ENCODE data around the gene CNN1.
A peak's percentile ranks its signal among the peaks of the same experiment; 100 is the strongest.

The CNN1 gene

DNA sequence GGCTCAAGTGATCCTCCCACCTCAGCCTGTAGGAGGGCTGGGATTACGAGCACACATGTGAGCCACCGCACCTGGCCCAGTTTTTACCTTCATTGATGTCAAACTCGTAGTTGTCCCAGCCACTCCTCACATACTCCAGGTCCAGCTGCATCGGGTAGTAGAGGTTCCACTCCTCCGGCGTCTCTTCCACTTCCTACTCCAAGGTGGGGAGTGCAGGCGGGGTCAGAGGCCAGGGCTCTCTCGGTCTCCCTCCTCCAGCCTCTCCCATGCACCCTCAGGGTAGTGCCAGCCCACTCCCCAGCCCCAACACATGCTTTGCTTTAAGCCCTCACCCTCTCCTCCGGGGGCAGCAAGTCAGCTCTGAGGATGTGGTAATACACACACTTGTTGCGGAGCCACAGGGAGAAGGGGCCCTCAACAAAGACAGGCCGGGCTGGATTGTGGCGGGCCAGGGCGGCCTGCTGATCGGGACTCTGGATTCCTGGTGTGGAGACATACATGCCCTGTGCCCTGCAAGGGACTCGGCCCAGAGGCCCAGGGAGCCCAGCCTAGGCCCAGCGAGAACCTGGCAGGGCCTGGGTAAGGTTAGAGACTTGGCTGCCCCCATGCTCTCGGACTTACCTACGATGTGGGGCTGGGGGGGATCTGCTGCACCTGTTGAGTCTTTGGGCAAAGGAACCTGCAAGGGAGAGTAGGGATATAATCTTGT, 31.1 kb upstream of the CNN1 start:
- ChIA-PET POLR2A (interaction anchor here (0.6 to 1.1 kb wide), 2 partner anchors 31 to 126 kb away, joined by 3 read pairs; no protein-coding TSS in a partner anchor), CTCF (no interaction called here)
- TF ChIP-seq LEF1 (IDR thresholded peaks at IDR 0.05; ENCODE audit: borderline replicate concordance), result no peak
- no peak for TF ChIP-seq HDGF (IDR thresholded peaks at IDR 0.05; ENCODE audit: borderline replicate concordance)
- TF ChIP-seq TARDBP (IDR thresholded peaks at IDR 0.05), result no peak
- no peak for TF ChIP-seq FOXK2 (IDR thresholded peaks at IDR 0.05)
- TF ChIP-seq BHLHE40 (IDR thresholded peaks at IDR 0.05; ENCODE audit: borderline replicate concordance), result no peak
- TF ChIP-seq ARNT (IDR thresholded peaks at IDR 0.05), result no peak
- no peak for DNase-seq (ENCODE audit: extremely low spot score)

DNA sequence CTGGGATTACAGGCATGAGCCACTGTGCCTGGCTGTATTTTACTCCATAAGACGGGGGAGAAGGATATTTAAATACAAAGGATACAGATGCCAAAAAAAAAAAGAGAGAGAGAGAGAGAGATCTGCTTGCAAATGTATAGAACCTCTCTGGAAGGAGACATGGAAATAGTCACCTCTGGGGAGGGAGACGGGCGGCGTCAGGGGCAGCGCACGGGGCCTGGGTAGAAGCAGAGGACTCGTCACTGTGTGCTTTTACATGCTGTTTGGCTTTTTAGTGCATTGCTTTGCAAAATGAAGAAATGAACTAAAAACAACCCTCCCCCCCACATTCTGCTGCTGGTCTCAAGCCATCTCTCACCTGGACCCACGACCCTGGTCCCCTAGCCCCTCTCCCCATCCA, 28.2 kb upstream of the CNN1 start:
- POLR2A ChIA-PET, result no interaction called here
- CTCF ChIA-PET, result no interaction called here

GRCh38 chr19:11513946-11514345, 24.7 kb upstream of the CNN1 start:
- CTCF ChIA-PET, result no interaction called here
- no peak for TF ChIP-seq ELF4 (IDR thresholded peaks at IDR 0.05)
- POLR2A ChIA-PET, result no interaction called here
- DNase-seq (ENCODE audit: extremely low spot score), result no peak

More for the DNA sequence above, 28.2 kb upstream of the CNN1 start:
- TF ChIP-seq BHLHE40 (IDR thresholded peaks at IDR 0.05; ENCODE audit: borderline replicate concordance) (no peak), NFRKB (IDR thresholded peaks at IDR 0.05) (no peak), ARNT (IDR thresholded peaks at IDR 0.05) (no peak)
- no peak for DNase-seq (ENCODE audit: extremely low spot score)

DNA sequence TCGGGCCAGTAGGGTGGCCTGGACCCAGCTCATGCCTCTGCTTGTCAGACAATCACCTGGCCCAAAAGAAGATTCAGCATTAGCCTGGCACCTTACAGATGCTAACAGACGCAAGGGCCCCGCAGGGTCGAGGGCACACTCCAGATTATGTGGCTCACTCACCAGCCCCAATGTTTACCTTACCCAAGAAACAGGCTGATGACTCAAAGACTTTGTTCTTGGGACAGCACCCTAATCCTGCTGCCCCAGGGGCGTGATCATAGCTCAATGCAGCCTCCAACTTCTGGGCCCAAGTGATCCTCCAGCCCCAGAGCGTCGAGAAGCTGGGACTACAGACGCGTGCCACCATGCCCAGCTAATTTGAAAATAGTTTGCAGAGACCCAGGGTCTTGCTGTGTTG, 19.5 kb upstream of the CNN1 start:
- CTCF ChIA-PET, result no interaction called here
- POLR2A ChIA-PET, result interaction anchor here (1.6 to 1.9 kb wide), 2 partner anchors 10 to 40 kb away, joined by 6 to 7 read pairs; partner anchors contain the start of genes ECSIT and ELOF1

DNA sequence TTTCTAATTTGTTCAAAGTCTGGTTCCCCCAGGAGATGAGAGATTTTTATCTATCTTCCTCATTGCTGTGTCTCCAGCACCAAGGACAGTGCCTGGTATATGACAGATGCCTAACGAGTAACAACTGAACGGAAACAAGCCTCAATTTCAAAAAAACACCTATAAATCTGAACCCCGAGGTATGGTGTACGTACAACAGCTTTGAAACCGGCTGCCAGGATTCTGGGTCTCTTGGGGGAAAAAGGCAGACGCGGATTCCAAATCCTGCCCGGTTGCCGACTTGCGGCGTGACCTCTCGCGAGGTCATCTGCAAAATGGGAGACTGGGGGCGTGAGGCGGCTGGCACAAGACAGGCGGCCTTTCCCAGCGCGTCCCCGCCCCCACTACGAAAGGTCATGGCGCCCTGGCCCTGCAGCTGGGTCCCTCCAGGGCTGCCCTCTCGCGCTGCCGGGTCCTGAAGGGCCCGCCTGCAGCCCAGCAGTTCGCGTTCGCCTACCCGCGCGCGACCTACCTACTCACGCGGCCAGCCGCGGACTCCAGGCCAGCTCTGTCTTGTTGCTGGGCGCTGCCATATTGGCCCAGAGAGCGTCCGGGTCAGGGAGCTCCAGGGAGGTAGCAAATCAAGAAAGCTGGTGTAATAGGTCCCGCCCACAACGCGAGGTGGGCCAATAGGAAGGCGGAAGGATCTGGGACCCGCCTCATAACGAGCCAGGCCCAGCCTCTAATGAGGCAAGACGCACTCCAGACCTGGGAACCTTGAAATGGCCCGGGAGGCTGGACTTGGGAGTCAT, 9.9 kb upstream of the CNN1 start, which contains the start of gene ECSIT:
Gene ECSIT, minus strand, starts transcription at position 584 of the 791 bp plus-strand sequence. CDS start 9,964 bp downstream, outside the sequence.
- peak; percentile 94 for DNase-seq (ENCODE audit: extremely low spot score)
- TF ChIP-seq TARDBP (IDR thresholded peaks at IDR 0.05) (no peak), FOXK2 (IDR thresholded peaks at IDR 0.05) (peak; percentile 63; the same call in 1 of the 2 replicates), NFRKB (IDR thresholded peaks at IDR 0.05) (peak; percentile 47; the same call in 1 of the 2 replicates), SUZ12 (IDR thresholded peaks at IDR 0.05) (no peak), L3MBTL2 (conservative IDR thresholded peaks at IDR 0.05) (no peak), ZNF384 (IDR thresholded peaks at IDR 0.05) (no peak)
- TF ChIP-seq, protein P1, sequence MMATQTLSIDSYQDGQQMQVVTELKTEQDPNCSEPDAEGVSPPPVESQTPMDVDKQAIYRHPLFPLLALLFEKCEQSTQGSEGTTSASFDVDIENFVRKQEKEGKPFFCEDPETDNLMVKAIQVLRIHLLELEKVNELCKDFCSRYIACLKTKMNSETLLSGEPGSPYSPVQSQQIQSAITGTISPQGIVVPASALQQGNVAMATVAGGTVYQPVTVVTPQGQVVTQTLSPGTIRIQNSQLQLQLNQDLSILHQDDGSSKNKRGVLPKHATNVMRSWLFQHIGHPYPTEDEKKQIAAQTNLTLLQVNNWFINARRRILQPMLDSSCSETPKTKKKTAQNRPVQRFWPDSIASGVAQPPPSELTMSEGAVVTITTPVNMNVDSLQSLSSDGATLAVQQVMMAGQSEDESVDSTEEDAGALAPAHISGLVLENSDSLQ (IDR thresholded peaks at IDR 0.05), result no peak
- ChIA-PET CTCF (interaction anchor here (0.6 to 0.8 kb wide), 2 partner anchors 23 to 993 kb away, joined by 3 to 6 read pairs; no protein-coding TSS in a partner anchor), POLR2A (interaction anchor here (0.6 to 1.8 kb wide), 7 partner anchors 10 to 154 kb away, joined by 3 to 13 read pairs (median 4); partner anchors contain the start of genes ELOF1 and ZNF653)

More for the DNA sequence above, 19.5 kb upstream of the CNN1 start:
- DNase-seq (ENCODE audit: extremely low spot score), result no peak
- TF ChIP-seq L3MBTL2 (conservative IDR thresholded peaks at IDR 0.05) (no peak), TARDBP (IDR thresholded peaks at IDR 0.05) (no peak), HDGF (IDR thresholded peaks at IDR 0.05; ENCODE audit: borderline replicate concordance) (no peak), FOXM1 (IDR thresholded peaks at IDR 0.05; ENCODE audit: borderline replicate concordance) (no peak), SUZ12 (IDR thresholded peaks at IDR 0.05) (no peak), BHLHE40 (IDR thresholded peaks at IDR 0.05; ENCODE audit: borderline replicate concordance) (no peak), SP1 (IDR thresholded peaks at IDR 0.05) (no peak), ARNT (IDR thresholded peaks at IDR 0.05) (no peak), NFRKB (IDR thresholded peaks at IDR 0.05) (no peak), ZNF384 (IDR thresholded peaks at IDR 0.05) (no peak), FOXK2 (IDR thresholded peaks at IDR 0.05) (no peak), FOXA1 (IDR thresholded peaks at IDR 0.05) (no peak), ELF4 (IDR thresholded peaks at IDR 0.05) (no peak), CTBP1 (IDR thresholded peaks at IDR 0.05; ENCODE audit: borderline replicate concordance) (no peak), LEF1 (IDR thresholded peaks at IDR 0.05; ENCODE audit: borderline replicate concordance) (no peak)
- TF ChIP-seq, protein P1 (IDR thresholded peaks at IDR 0.05), result no peak

- peak; percentile 37 for DNase-seq (ENCODE audit: extremely low spot score)
- CTCF ChIA-PET, result no interaction called here
- TF ChIP-seq SUZ12 (IDR thresholded peaks at IDR 0.05) (no peak), L3MBTL2 (conservative IDR thresholded peaks at IDR 0.05) (peak; percentile 87)
- POLR2A ChIA-PET, result interaction anchor here (0.6 to 0.8 kb wide), 2 partner anchors 18 to 25 kb away, joined by 3 read pairs; no protein-coding TSS in a partner anchor
Measured at GRCh38 chr19:11530432-11530831, 8.2 kb upstream of the CNN1 start.

DNA sequence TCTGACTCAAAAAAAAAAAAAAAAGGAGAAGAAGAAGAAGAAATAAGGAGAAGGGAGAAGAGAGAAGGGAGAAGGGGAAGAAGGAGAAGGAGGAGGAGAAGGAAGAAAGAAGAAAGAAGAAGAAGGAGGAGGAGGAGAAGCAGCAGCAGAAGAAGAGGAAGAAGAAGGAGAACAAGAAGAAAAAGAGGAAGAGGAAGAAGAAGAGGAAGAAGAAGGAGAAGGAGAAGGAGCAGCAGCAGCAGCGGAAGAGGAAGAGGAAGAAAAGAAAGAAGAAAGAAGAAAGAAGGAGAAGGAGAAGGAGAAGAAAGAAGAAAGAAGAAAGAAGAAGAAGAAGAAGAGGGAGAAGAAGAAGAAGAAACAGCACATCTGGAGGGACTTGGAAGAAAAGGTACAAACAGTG, 4.1 kb upstream of the CNN1 start:
- ChIA-PET POLR2A (no interaction called here), CTCF (no interaction called here)
- DNase-seq (ENCODE audit: extremely low spot score), result no peak
- TF ChIP-seq, protein P1 (IDR thresholded peaks at IDR 0.05), result no peak
- TF ChIP-seq SP1 (IDR thresholded peaks at IDR 0.05), result no peak
- no peak for TF ChIP-seq L3MBTL2 (conservative IDR thresholded peaks at IDR 0.05)
- TF ChIP-seq BHLHE40 (IDR thresholded peaks at IDR 0.05; ENCODE audit: borderline replicate concordance), result no peak
- TF ChIP-seq ZNF384 (IDR thresholded peaks at IDR 0.05), result no peak
- TF ChIP-seq HDGF (IDR thresholded peaks at IDR 0.05; ENCODE audit: borderline replicate concordance), result no peak
- TF ChIP-seq ARNT (IDR thresholded peaks at IDR 0.05), result no peak
- TF ChIP-seq TARDBP (IDR thresholded peaks at IDR 0.05), result no peak
- no peak for TF ChIP-seq SUZ12 (IDR thresholded peaks at IDR 0.05)
- TF ChIP-seq NFRKB (IDR thresholded peaks at IDR 0.05), result no peak
- TF ChIP-seq FOXA1 (IDR thresholded peaks at IDR 0.05), result no peak
- no peak for TF ChIP-seq ELF4 (IDR thresholded peaks at IDR 0.05)
- no peak for TF ChIP-seq FOXM1 (IDR thresholded peaks at IDR 0.05; ENCODE audit: borderline replicate concordance)
- TF ChIP-seq CTBP1 (IDR thresholded peaks at IDR 0.05; ENCODE audit: borderline replicate concordance), result no peak
- no peak for TF ChIP-seq LEF1 (IDR thresholded peaks at IDR 0.05; ENCODE audit: borderline replicate concordance)
- no peak for TF ChIP-seq FOXK2 (IDR thresholded peaks at IDR 0.05)

All from HEK293T (cell line).